ENCODE data around the gene ITPR1.
A peak's percentile ranks its signal among the peaks of the same experiment; 100 is the strongest.
"Not testable (repeated sequence)": the region's sequence is repeated elsewhere in the genome, so short reads cannot be mapped to it uniquely, and the experiment has no call there.

Gene ITPR1

GRCh38 chr3:4493014-4493940 is at the start of gene ITPR1:
TSS of gene ITPR1 (plus strand) at chr3:4493348. CDS start at chr3:4516492, 23,144 bp downstream.
- peak; percentile 98 for DNase-seq

DNA sequence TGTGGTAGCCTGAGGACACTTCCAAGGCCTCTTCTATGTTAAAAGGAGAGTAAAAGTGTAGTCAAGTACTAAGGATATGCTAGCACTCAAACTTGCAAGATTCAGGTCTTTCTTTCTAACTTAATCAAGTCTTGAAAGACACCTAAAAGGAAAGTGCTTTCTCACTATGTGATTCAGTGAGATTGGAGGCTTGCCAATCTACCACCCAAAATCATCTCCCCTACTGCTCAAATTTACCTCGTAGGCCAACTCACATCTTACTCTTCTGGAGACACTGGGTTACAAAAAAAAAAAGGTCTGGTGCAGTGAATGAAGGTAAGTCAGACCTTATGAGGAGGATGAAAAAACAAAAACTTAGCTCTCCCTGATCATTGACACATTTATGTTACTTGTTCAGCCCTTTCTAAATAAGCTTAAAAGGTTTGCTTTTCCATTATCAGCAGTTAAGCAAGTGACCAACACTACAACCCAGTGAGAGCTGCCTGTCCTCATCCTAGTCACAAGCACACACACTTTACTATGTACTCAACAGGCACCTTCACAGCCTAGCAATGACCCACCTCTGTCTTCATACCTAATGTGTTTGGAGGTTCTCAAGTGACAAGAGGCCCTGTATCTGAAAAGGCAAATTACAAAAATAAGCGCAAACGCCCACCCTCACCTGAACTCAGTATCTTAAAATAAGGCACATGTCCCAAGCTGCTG is 45.7 kb upstream of the ITPR1 start:
- no peak for DNase-seq

GRCh38 chr3:4448187-4448586 is 45.0 kb upstream of the ITPR1 start:
- no peak for DNase-seq

DNA sequence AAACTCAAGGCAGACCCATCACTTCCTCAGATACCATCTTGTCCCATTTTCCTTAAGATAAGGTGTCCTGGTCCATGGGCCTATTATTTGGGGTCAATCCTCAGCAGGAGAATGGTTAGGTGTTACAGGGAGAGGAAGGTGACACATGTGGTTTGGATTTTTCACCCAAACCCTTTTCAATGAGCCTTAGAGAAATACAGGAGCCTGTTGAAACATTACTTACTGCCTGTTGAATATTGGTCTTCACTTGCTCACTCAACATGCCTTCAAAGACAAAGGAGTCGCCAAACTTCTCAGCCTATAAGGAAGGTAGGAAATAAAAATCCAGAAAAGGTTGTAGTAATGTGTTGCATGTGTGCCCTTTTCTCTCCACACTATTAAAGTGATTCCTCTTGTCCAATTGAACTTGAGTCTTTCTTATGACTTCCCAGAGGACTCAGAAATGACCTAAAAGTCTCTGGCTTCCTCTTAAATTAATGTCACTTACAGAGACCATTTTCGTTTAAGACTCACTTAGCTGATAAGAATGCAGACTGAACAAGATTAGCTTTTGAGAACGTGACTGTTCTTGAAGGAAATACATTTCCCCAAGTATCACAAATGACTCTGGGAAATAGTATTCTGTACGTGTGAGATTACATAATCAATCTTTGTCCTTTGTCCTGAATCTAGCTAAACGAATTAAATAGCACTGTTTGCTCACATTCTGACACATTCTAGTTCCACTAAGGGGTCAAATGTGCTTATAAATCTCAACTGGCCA is 43.9 kb upstream of the ITPR1 start:
- DNase-seq: no peak

- DNase-seq: no peak
Observed at GRCh38 chr3:4454142-4454541, 39.0 kb upstream of the ITPR1 start.

- DNase-seq: not testable (repeated sequence)
Observed at GRCh38 chr3:4456780-4457179, 36.4 kb upstream of the ITPR1 start.

DNA sequence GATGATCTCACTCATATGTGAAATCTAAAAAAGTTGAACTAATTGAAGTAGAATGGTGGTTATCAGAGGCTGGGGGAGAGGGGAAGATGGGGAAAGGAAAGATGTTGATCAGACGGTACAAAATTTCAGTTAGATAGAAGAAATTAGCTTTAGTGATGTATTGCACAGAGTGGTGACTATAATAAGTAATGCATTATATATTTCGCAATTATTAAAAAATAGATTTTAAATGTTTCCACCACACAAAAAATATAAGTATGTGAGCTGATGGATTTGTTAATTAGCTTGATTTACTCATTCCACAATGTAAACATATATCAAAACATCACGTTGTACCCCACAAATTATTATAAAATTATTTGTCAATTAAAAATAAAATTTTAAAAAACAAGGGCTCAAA is 34.2 kb upstream of the ITPR1 start:
- no peak for DNase-seq

DNA sequence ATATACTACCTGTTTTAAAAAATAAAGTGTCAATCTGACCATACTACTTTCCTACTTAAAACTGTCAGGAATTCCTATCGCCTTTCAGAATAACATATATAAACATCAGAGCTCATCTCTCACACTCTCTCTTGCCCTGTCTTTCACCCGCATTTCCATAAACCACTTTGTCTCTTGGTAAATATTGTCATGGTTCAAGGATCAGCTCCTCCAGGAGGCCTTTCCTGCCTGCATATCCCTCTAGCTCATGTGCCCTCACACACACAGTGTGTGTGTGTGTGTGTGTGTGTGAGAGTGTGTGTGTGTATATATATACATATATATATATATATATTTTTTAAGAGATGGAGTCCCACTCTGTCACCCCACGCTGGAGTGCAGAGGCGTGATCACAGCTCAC is 32.8 kb upstream of the ITPR1 start:
- DNase-seq: no peak

DNA sequence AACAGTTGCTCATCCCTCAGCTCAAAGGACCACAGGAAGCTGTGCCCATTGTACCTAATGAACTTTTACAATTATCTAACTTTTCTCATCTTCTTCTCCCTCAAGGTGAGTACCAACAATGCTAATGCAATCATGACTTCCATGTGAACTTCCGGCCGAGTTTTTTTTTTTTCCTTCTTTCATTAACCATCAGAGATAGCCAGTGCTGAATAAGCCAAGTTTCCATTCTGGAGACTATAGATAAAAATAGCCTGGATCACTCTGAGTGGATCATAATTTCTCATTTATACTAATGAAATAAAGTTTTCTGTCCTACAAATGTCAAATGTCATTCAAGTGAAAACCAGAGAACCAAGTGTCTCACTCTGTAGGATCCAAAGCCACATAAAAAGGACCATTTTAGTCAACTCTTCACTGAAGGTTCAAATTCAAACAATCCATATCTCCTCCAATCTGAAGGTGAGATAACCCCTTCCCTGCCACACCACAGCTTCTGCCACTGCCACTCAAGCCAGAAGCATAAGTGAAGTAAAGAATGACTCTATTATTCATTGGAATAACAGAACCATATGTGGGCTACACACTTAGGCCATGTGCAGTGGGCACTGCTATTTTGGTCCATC is 31.6 kb upstream of the ITPR1 start:
- no peak for DNase-seq

GRCh38 chr3:4462369-4463040 is 30.6 kb upstream of the ITPR1 start:
- no peak for DNase-seq

DNA sequence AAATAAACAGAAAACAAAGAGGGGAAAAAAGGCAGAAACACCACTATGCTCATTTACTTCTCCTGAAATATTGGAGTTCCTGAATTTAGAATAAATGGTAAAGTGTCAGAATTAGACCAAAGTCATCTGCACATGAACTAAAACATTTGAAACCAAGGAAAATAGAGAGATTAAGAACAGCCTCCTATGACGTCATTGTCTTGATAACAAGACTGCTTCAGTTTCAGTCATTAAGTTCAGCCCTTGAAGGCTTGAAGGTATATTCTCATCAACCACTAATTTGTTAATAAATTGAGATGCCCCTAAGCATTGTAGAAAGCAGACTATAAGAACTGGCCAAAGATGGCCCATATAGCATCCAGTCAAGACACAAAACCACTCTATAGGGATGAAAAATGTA is 28.6 kb upstream of the ITPR1 start:
- DNase-seq: no peak

GRCh38 chr3:4466741-4467521 is 26.2 kb upstream of the ITPR1 start, which contains the start of gene SUMF1:
TSS of gene SUMF1 (minus strand) at chr3:4467269. CDS start at chr3:4467245, 24 bp downstream.
- peak; percentile 87 for DNase-seq

DNA sequence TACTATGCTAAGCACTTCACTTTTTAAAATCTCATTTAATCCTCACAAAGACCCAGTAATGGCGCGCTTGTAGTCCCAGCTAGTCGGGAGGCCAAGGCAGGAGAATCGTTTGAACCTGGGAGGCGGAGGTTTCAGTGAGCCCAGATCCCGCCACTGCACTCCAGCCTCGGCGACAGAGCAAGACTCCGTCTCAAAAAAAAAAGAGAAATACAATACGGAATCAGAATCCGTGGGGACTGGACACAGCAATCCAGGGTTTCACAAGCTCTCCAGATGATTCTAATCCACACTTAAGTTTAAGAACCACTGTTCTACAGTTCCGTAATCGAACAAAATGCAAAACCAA is 25.7 kb upstream of the ITPR1 start:
- DNase-seq: no peak

DNA sequence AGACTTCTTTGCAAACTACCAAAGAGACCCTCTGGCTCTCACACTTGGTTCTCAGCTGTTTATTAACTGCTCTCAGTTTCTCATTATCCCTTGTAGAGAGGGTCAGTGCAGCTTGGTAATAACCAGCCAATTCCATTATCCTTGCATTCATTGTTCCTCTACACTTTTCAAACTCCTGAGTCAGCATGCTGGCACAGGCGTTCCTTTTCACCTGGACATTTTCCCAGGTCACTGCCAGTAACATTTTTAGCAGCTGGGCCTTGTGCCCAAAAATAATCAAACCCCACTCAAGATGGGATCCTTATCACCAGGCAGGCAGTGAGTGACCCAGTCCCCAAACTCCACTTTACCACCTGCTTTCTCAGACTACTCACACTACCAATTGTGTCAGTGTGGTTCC is 21.2 kb upstream of the ITPR1 start:
- DNase-seq: no peak

GRCh38 chr3:4472312-4472711 is 20.8 kb upstream of the ITPR1 start:
- no peak for DNase-seq

DNA sequence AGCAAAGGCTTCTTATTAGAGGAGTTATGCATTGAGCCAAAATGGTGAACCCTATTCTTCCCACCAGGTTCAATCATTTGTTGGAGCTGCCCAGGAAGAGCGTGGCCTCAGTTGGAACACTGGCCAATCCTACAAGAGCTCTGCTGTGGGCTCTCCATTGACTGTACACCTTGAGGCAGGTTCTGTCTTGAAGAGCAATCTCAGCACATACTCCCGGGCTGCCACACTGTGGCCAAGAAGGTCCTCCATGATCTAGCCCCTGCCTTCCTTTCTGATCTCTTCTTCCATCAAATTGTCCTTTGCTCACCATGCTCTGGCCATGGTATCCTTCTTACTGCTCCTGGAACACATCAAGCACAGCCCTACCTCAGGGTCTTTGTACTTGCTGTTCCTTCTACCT is 20.4 kb upstream of the ITPR1 start:
- no peak for DNase-seq

DNA sequence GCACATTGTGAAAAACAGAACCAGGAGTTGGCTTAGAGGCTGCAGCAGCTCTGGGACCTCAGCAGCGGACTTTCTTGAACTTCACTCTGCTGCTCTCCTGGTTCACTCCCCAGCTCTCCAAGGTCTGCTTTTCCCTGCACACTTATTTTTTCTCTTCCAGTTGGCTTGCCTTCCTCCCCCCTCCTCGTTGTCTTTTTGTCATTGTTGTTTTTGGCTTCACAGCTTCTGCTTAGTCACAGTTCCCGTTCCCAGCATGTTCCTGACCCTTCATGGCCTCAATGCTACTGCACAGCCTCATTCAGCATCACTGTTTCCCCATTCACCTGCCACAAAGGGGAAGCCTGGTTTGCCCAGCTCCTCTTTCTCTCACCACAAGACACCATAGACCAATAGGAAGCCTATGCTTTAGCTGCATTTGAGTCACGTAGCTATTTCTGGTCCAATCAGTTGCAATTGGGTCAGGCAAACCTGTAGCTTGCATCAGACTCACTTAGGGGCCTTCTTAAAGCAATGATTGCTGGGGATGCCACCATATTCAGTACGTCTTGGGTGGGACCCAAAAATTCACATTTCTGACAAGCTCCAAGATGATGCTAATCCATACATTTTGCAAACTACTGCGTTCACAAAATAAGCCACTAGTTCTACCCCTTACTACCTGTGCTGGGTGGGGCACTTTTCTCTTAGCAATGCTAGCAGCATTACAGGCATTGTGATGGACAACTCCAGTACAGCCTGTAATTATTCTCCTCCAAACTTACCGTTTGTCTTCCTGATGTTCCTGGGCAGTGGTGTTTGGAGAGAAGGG is 18.3 kb upstream of the ITPR1 start:
- DNase-seq: no peak

DNA sequence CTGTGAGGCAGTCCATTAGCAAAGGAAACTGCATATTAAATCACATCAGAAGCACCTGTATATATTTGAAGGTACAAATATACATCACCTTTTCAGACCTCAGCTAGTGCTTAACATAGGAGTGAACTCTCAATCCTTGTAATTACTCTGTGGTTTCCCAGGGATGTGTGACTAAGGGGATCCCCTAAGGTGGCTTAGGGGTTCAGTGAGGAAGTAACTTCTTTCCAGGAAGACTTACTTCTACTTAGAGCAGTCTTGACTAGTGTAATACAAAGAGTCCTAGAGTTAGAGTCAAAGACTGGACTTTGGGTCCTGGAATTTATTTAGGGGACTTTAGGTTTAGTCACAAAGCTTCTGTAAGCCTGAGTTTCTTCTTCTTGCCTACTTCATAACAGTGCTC is 17.3 kb upstream of the ITPR1 start:
- no peak for DNase-seq

DNA sequence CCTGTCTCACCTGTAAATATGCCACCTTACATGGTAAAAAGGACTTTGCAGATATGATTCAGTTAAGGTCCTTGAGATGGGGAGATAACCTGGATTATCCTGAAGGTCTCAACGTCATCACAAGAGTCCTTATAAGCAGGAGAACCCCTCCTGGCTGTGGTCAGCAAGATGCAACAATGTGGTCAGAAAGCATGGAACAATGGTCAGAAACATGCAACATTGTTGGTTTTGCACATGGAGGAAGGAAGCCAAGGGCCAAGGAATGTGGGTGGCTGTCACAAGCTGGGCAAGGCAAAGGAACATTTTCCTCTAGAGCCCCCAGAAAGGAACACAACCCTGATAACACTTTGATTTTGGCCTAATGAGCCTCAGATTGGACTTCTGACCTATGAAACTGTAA is 16.7 kb upstream of the ITPR1 start:
- DNase-seq: no peak

DNA sequence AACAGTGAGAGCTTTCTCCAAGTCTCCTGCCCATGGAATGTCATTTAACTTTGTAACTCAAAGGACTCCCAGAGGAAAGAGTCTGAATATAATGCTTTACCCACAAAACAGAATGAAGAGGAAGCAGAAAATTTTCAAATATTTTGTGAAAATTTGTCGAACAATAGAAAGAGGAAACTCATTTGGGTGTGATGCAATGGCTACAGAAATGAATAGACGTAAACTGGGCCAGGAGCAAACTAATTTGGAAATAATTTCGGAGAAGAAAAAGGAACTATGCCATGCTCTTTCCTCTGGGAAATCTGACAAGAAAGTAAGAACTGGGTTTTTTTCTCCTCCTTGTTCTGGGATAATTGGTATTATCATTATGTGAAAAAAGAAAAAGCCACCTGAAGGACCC is 14.9 kb upstream of the ITPR1 start:
- DNase-seq: no peak

DNA sequence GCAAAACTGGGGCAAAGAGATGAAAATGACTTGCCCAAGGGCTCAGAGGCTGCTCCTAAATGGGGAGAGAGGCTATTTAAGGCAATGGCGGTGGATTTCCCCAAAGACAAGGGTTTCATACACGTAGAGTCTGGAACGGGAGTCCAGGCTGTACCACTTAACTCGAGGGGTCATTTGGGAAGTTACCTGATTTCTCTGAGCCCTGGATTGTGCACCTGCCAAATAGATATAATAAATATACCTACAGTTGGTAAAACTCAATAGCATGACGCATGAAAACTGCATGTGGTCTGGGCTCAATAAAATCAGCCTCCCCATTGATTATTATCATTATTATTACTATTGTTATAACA is 1.3 kb upstream of the ITPR1 start:
- DNase-seq: no peak
